HG02763 (cell line): Measurements from ENCODE around the gene SUSD5.
"Not testable (repeated sequence)": the region's sequence is repeated elsewhere in the genome, so short reads cannot be mapped to it uniquely, and the experiment has no call there.

ENCODE experiments used
- ATAC-seq: cut with Tn5 transposase; IDR thresholded peaks from one replicate; pipeline ENCODE4 v1.9.1; 2021; ENCODE audit warnings: mild to moderate bottlenecking, moderate library complexity; ENCODE audit not compliant: unreplicated experiment

The SUSD5 gene

DNA sequence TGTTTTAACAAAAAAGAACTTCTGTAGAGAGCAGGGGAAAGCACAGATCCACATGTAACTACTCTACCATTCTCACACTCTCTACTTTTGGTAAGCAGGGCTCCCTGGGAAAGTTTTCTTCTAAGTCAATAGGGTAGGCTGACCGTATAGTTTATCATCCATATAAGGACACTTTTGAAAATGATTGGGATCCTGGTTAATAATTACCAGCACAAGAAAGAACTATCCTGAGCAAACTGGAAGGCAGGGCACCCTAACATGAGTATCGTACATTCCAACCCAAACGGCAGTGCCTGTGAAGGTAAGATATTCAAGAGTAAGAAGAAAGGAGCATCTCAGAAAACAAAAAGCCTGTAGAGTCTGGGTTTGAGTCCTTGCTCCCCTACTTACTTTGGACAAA lies 22.1 kb downstream of the SUSD5 start:
- ATAC-seq, result no peak

DNA sequence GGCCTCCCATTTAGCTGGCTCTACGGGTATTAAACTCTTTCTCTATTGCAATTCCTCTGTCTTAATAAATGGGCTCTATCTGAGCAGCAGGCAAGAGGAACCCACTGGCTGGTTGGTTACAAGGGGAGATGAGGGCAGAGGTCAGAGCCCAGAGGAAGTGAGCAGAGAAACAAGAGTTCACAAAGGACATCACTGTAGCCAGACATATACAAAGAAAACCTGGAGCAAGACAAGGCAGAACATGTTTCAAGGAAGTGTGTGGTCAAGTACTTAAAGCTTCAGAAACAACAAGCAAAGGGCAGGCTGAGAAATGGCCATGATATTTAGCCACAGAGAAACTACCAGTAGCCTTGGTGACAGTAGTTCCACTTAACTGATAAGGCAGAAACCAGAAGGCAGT lies 24.3 kb downstream of the SUSD5 start:
- no peak for ATAC-seq

- ATAC-seq, result no peak
Measured at GRCh38 chr3:33187368-33187634, 31.3 kb downstream of the SUSD5 start.

DNA sequence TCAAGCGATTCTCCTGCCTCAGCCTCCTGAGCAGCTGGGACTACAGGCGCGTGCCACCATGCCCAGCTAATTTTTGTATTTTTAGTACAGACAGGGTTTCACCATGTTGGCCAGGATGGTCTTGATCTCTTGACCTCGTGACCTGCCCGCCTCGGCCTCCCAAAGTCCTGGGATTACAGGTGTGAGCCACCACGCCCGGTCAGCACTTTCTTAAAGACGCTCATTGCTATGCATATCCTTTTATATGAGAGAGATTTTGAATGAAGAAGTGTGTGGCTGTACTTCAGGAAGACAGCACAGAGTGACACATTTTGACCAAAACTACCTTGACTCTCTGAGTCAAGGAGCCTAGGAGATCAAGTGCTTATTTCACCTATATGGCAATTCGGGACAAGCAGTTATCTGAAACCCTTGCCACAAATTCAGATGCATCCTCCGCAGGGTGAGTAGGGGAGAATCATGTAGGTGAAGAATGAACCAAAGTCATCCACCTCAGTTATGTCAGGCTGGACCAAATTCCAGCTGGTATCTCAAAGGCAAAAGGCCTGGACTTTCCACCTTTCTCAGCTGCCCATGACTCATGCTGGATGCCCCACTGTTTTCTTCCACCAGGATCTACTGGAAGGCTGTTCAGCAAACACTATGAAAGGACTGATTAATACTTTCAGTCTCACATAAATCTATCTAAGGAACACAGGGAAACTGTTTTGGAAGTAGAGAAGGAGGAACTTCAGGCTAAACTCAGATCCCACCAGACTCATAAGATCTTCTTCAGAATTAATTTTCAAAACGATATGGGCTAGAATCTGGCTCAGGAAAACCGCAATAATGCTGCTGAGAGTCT lies 31.9 kb downstream of the SUSD5 start:
- no peak for ATAC-seq

DNA sequence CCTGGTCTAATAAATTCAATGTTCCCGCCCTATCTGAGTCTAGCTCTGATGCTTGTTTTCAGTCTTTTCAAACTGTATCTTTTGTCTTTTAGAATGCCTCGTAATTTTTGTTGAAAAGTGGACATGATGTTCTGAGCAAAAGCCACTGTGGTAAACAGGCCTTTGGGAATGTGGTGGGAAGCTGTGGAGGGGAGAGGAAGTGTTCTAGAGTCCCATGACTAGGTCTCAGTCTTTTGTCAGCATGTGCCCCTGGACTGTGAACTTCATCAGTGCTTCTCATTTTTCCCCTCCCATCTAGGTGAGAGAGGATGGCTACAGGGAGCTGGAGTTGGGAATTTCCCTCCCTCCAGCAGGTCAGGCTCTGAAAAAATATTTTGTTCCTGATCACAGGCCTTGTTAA lies 33.7 kb downstream of the SUSD5 start:
- no peak for ATAC-seq

GRCh38 chr3:33181641-33182040 lies 37.0 kb downstream of the SUSD5 start:
- ATAC-seq, result not testable (repeated sequence)

DNA sequence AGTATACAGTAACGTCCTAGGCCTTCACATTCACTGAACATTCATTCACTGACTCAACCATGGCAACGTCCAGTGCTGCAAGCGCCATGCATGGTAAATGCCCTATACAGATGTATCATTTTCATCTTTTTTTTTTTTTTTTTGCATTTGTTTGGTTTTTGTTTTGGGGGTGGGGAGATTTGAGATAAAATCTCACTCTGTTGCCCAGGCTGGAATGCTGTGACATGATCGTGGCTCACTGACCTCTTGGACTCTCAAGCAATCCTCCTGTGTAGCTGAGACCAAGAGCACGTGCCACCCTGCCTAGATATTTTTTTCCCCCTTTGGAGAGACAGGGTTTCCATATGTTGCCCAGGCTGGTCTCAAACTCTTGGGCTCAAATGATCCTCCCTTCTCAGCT lies 37.4 kb downstream of the SUSD5 start:
- no peak for ATAC-seq

DNA sequence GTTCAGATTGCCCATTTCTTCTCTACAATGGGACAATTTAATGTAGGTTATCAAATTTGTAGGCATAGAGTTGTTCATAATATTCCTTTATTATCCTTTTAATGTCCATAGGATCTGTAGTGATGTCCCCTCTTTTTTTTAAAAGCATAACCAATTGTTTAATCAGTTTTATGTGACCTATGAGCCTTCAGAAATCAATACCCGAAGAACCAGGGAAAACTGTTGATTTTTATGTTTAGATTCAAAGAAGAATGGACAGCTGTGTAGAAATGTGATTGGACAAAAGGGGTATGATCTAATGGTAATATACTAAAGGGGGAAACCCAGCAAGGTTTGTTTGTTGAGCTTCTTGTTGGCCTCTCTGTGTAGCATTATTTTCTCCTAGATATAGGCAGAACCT lies 39.5 kb downstream of the SUSD5 start:
- ATAC-seq, result no peak

- no peak for ATAC-seq
Measured at GRCh38 chr3:33174711-33175414, 43.7 kb downstream of the SUSD5 start.

DNA sequence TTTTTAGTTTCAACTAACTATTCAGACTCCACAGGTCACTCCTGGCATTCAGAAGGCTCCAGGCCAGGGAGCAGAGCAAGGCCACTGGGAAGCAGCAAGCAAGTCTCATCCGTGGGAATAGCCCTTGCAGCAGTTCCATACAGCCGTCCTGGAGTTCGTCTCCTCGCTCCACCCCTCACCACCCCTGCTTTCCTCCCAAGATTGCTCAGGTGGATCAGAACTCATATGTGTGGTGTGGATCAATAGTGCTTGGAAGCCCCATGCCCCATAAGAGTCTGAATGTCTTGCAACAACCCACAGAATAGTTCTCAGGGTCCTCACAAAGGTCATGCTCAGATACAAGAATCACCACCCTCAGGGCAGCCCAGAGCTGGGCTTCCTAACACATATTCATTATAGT lies 44.5 kb downstream of the SUSD5 start:
- no peak for ATAC-seq

DNA sequence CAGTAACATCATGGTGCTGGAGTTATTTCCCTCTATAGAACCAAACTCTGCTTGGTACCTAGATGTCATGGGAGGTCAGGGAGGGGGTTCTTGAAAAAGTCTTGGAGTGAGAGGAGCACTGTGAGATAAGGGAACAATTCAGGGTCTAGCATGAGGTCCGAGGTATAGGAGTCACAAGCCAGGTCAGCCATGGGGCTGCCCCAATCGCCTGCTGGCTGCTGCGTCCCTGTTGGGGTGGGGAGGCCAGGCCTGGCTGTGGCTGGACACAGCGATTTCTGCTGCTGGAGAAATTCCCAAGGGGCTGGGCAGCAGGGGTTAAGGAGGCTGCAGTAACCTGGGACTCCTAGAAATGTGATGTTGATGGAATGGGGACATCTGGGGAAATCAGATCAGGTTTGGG lies 44.9 kb downstream of the SUSD5 start:
- ATAC-seq, result no peak

DNA sequence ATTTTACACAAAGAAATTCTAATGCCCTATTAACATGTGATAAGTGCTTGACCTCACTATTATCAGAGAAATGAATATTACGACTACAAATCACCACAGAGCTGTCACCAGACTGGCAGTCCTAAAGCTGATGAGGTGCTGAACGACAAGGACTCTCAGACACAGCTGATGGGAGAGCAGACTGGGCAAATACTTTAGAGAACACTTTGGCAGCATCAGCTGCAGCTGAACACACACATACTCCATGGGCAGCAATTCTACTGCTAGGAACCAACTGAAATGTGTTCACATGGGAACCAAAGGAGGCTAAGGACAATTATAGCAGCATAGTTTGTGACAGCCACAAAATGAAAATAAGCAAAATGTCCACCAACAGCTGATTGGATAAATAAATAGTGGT lies 45.5 kb downstream of the SUSD5 start:
- no peak for ATAC-seq

GRCh38 chr3:33171580-33171979 lies 47.0 kb downstream of the SUSD5 start:
- ATAC-seq, result no peak

GRCh38 chr3:33170531-33170930 lies 48.1 kb downstream of the SUSD5 start:
- no peak for ATAC-seq

DNA sequence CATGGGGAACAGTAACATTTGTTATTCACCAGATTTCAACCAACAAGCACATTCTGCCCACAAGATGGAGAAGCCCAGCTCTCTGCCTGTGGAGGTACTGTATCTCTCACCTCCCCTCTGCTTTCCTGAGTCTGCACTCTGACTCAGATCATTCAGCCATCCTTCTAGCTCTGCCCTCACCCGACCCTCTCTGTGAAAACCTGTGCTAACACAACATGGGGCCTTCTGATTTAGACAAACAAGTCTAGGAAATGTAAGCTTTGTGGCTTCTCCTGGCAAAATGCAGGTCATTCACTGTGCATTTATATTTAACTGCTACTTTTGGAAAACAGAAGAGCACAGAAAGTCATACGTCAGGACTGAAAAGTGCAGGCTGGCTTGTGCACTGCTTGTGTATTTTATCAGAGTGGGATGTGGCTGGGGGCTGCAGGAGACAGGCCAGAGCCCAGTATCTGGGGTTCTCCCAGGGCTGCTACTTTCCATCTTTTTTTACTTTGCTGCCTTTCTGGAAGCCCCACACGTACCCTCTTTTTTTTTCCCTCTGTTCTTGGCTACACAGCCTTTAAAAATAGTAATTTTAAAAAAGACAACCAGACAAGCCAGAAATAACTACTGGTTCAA lies 50.8 kb downstream of the SUSD5 start:
- no peak for ATAC-seq

GRCh38 chr3:33167284-33167683 lies 51.3 kb downstream of the SUSD5 start:
- ATAC-seq, result no peak

DNA sequence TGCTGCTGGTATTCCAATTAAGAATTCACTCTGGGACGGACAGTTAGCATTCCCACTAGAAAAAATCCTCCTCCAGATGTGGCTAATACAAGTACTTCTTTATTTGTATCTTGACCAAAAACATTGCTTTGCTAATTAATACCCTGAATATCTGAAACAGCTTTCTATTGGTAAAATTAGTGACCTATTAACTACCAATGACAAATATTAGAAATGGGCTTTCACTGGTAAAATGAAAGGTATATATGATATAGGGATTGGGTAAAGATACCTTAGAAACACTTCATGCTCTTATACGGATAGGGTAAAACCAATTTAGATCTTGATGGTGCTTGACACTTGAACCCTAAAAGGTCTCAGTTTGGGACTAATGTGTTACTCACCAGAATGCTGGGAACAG lies 52.5 kb downstream of the SUSD5 start:
- no peak for ATAC-seq

DNA sequence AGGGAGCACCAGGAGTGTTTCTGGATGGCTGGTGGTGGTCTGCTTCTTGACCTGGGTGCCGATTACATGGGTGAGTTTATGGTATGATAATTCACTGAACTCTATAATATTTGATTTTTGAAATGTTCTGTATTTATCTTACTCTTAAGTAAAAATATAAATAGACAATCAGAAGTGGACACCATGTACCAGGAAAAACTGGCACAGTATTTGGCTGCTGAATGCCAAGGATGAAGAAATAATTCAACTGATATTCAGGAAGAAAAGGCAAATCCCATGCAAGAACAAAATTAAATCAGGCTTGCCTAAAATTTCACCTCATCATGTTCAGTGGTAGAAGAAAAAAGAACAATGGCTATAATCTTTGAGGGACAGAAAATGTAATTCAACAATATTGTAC lies 53.2 kb downstream of the SUSD5 start:
- no peak for ATAC-seq

DNA sequence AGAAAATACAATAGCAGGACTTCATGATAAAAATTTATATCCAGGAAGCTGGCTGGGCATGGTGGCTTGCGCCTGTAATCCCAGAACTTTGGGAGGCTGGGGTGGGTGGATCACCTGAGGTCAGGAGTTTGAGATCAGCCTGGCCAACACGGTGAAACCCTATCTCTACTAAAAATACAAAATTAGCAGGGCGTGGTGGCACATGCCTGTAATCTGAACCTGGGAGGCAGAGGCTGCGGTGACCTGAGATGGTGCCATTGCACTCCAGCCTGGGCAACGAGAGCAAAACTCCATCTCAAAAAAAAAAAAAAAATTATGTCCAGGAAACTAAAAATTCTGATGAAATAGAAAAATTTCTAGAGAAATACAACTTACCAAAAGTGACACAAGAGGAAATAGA lies 56.0 kb downstream of the SUSD5 start:
- not testable (repeated sequence) for ATAC-seq

DNA sequence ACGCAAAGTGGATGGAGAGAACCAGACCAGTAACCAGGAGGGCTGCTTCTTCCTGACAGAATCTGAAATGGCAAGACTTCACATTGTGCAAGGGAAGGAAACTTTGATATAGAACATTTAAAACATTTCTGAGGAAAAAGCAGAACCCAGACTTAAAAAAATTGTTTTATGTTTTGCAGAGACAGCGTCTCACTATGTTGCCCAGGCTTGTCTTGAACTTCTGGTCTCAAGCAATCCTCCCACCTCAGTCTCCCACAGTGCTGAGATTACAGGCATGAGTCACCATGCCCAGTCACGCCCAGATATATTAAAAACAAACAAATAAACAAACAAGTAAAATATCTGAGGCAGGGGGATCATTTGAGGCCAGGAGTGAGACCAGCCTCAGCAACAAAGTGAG lies 58.6 kb downstream of the SUSD5 start:
- no peak for ATAC-seq

- ATAC-seq, result no peak
Measured at GRCh38 chr3:33159234-33159633, 59.4 kb downstream of the SUSD5 start.

- no peak for ATAC-seq
Measured at GRCh38 chr3:33155301-33155700, 63.3 kb downstream of the SUSD5 start.
